ENCODE measurements around the gene PARD3B.

PARD3B gene

DNA sequence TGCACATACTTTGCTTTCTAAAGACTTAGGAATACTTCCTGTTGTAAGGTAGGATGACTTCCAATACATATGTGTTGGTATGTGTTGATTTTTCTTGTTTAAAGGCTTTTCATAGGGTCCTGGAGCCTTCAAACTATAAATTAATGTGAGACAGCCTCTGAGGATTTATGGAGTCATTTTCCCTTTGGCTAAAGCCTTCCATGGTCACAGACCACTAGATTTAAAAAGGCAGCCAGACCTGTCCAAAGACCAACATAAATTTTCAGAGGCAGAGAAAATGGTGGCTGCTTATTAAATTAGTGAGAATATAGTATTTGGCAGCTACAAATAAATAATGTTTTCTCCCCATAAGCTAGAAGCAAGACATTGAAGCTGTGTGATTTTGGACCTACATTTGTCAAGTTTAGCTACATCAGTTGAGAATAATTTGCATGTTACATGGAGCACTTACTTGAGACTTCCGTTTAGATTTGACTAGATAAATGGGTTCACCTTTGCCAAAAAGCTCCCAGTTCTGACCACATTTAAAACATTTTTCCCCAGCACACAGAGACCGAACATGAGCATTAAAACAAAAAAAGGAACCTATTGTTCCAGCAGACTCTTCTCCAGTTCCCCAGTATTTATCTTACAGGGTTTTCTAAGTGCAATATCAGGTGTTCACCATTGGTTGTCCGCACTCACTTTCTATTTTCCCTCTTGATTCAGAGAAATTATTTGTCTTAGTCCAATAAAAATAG, 402.9 kb downstream of the PARD3B start:
- no peak for DNase-seq (ENCODE audit: low read depth in 2 of 2)

DNA sequence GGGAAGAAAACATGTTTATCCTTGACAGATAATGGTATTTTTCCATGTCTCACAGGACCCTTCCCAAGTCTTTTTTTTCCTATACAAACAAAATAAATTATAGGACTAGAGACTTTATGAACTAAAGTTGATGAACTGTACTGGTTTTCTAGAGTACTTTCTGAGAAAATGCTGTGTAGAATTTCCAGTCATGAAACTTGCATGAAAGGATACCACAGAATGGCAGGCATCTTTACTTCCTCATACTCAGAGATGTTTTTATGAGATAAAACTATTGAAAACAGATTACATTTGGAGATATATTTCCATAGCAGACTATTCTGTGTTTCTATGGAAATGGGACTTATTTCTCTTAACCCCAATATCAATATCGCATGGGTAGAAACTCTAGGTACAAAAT, 403.5 kb downstream of the PARD3B start:
- no peak for DNase-seq (ENCODE audit: low read depth in 2 of 2)

DNA sequence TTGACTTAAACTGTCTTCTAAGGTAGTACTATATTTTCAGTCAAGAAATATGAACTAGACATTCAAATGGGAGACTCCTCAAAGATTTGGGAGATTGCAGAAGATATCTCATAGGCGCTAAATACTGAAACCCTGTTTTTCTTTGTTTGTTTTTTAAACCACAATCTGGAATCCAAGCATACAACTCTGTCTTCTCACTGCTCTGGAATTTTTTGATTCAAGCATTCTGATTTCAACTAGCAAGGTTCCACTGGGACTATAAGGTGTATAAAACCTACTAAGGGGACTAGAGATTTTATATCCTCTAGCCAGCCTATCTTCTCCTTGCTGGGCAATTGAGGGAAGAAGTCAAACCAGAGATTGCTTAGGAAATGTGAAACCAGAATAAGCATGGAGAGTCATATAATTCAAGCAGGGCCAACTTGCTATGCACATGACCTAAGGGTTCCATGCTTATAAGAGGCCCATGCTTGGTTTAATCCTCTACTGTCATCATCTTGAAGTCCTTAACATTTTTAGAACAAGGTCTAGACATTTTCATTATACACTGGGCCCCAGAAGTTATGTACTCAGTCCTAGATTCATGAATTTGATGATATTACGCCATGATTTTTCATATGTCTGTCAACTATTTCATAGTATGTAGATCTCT, 405.5 kb downstream of the PARD3B start:
- no peak for DNase-seq (ENCODE audit: low read depth in 2 of 2)

DNA sequence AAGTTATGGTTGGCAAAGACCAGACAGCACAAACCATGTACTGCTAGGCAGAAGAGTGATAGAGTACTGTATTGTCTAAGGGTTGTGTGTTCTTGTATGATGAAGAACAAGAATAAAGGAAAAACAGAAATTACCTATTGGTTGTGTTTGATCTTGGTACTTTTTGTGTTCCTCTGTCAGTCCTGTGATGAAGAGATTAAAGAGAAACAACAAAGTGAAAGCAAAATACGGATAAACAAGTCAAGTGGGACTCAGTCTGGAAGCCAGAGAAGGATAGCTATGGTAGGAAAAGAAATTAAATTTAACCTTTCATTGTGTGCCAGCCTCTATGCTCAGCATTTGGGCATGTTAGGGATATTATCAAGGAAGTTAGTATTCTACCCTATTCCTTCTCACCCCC, 413.1 kb downstream of the PARD3B start:
- no peak for DNase-seq (ENCODE audit: low read depth in 2 of 2)

DNA sequence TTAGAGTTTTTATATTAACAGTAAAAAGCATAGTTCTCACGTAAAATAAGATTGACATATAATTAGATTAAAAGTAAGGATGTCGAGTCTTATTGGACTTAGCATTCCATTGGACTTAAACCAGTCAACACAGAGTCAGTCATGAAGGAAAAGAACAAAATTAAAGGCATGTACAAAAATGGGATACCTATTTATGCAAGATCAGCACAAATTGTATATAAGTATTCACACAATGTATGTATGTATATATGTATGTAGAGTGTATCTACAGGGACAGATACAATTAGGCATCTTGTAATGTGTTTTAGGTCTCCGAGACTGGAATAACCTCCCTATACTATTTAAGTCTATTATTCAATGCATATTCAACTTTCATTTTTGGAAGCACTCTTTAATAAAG, 419.1 kb downstream of the PARD3B start:
- no peak for DNase-seq (ENCODE audit: low read depth in 2 of 2)

DNA sequence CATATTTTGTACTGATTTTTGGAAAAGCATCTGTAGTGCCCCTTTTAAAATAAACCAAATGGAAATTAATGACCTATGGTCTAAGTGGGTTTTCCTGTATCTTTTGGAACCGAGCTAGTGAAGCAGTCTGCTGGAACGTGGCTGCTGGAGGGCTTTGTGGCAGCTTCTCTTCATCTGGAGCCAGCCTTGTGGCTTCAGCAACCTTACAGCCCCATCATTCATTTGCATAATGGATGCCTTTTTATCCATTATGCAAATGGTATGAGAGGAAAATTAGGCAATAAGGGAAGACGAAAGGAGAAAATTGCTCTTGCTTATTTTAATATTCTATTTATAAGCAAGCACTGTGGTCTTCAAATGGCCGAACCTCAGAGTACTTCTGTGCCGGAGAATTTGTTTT, 421.0 kb downstream of the PARD3B start:
- no peak for DNase-seq (ENCODE audit: low read depth in 2 of 2)

DNA sequence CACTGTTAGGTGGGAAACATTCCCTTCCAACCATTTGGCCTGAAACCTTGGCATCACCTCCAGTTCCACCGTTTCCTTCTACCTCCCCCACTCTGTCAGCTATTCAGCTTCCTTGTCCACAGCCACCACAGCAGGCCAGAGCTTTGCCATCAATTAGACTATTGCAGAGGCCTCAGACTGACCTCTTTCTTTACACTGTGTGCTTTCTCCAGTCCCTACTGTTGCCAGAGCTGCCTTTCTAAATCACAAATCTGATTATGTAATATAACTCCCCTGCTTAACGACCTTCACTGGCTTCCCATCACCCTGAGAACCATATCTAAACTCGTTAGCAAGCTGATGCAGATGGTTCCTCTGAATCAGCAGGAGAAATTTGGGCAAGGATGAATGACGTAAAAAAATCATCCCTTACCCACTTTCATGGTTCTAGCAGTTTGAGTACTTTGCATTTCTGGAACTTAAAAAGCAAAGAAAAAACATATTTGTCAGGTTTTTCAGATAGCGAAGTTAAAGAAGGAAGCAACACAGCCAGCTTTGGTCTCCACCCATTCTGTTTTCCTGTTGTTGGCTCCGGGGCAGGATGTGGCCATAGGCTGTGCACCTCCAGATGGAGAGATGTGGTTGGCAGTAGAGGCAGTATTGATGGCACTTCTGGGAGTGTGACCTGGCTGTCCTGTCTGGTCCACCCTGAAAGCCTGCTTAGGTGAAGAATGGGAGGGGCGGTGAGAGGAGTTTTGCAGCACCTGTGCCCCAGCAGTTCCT, 422.1 kb downstream of the PARD3B start:
- DNase-seq (ENCODE audit: low read depth in 2 of 2), result peak in 1 of 2 donors; percentile 9

DNA sequence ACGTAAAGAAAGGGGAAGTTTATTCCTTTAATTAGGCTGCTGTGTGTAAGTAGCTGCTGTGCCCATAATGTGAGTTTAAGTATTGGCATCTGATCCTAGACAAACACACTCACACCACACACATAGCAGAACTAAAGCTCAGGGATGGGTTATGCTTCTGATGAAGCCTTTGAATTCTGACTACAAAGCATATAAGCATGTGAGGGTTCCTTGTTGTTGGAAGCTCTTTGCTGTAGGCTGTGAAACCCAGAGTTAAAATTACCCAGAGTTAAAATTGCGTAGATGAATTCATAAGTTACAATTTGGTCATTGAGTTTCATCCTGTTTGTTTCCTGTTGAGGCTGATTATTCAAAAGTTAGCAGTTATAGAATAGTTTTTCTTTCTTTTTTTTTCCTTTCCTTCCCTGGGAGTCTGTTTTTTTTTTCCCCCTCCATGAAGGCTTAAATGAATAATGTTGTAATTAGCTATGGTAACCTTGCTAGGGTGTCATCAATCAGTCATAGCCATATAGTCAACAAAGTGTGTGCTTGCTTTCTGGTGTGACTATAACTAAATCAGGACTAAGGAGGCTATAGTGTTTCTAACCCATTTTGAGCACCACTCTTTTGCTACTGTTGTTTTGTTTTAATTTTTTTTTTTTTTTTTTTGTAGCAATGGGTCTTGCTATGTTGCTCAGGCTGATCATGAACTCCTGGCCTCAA, 426.1 kb downstream of the PARD3B start:
- DNase-seq (ENCODE audit: low read depth in 2 of 2), result no peak

DNA sequence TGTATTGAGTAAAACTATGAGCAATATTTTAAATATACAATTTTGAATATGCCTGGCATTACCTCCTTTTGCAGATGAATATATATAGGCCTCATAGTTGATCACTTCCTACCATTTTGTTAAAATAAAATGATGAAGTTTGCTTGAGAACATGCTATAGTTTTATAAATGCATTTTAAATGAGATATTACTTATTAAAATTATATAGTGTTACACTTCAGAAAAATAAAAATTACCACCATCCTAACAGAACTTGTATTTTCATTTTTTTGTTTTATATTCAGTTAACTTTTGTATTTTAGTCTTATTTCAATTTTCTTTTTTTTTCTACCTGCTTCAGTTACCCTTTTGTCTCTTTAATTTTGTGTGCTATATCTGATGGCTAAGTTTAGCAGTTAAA, 426.9 kb downstream of the PARD3B start:
- DNase-seq (ENCODE audit: low read depth in 2 of 2), result no peak

DNA sequence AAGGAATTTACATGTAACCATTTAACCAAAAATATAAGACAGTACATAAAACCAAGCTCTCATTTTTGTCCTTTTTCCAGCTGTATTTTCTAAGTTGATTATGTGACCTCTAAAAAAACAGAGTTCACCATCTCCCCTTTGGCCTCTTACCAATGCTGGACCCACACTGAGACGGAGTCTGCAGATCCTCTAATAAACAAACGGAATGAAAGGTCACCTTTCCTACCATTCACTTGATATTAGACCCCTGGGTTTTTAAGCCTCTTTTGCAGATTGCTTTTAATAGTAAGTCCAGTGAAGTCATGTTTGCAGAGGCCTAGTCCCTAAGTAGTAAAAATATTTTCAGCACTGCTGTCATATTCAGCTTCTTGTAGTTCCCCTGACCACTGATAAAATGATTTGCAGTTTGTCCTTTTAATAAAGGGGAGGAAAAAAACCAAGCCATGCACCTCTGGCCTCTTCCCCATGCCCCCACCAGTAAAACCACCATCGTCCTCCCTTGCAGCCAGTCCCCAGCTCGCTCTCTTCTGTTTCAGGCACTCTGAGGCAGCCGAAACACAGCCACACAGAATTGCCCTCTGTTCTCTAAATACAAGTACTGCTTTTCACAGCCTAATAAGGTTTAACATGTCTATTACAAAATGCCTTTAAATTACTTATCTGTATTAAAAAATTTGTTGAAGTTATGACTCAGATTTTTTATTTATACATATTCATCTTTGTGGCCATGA, 427.5 kb downstream of the PARD3B start:
- DNase-seq (ENCODE audit: low read depth in 2 of 2), result no peak

DNA sequence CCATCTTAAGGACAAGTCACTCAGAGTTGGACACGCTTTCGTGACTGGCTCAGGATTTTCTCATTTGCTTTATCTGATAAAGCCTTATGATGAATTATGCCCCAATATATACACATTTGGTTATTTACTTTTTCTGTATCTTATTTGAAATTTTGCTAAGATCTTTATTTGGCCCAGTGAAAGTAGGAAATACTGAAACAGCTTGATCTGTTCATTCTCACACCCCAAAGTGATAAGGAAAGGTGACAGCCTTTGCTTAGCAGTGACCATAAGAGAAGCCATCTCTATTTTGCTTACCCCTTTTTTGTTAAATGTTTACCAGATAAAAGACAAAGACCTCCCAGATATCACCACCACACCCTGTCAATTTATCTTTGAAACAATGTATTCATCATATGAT, 428.3 kb downstream of the PARD3B start:
- no peak for DNase-seq (ENCODE audit: low read depth in 2 of 2)

DNA sequence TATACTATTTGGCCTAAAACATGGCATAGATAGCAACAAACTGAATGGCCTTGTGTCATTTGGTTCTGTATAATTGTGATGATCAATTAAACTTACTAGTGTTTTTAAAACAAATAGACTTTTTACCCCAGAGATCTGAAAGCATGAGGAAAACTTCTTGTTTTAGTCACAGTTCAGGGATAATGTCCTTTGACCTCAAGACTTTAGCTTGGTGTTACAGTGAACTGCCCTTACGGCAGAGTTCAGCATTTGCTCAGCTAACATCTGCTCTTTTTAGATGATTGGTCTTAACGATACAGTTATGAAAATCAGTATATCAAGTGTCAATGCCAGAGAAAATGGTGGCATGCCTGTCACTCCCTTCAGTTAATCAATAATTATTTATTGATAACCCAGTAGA, 429.2 kb downstream of the PARD3B start:
- no peak for DNase-seq (ENCODE audit: low read depth in 2 of 2)

DNA sequence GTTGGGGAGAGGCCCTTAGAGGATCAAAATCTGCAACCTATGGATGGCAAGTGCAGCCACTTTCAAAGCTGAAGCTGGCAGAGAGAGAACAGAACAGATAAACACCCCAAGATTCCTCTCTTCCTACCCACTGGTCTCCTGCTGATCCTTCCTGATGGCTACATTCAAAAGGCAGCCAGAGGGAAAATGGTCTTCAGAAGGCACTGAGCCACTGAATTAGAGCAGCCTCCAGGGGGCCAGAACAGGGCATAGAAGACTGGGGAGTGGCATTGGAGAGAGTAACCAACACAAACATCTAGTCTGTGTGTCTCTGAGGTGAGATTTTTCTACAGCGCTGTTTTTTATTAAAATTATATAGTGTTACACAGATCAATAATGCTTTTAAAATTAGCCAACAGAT, 432.6 kb downstream of the PARD3B start:
- no peak for DNase-seq (ENCODE audit: low read depth in 2 of 2)

DNA sequence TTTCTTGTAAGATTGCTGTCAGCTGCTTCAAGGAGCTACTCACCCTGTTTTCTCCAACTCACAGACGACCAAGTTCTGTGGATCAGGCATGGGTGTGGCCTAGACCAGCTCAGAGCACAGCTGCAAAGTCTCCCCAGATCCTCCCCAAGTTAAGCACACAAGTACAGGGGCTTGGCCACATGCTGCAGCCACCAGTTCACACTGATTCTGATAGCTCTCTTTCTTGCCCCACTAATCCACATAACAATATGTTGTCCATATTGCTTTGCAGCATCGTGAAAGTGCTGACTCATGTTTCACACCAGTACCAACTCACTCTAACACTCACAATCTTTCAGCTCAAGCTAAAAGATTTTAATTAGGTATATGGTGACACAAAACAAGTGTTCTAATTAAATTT, 437.0 kb downstream of the PARD3B start:
- no peak for DNase-seq (ENCODE audit: low read depth in 2 of 2)

DNA sequence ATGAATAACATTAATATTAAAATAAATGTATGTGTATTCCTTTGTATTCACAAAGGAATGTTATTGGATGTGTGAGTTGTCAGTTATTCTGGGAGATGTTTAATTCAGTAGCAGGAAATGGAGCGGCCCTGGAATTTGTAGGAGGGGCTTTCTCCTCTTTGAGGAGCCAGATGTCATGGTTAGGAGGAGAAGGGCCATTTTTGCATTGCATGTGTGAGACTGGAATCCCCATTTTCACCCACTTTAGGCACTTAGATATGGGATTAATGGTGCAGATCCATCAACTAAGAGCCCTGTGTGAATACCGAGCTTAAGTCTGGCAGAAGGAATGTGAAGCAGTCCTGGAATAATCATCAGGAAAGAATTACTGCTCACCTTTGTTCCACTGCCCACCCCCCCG, 439.2 kb downstream of the PARD3B start:
- no peak for DNase-seq (ENCODE audit: low read depth in 2 of 2)

DNA sequence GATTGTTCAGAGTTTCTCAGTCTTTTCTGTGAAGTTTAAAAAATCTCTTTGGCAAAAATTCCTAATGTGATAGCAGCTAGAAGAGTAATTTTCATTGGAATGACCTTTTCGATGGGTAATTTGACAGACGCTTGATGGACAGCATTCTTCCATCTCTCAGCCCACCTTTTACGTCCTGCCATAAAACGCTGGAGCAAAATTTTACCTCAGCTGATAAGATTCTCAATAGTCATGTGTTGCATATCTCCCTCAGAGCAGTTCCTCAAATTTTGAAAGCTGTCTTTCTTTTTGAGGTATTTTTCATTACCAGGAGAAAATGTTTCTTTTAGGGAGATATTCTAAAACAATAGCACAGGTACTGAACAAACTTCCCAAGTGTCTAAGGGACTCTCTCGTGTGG, 441.4 kb downstream of the PARD3B start:
- no peak for DNase-seq (ENCODE audit: low read depth in 2 of 2)

DNA sequence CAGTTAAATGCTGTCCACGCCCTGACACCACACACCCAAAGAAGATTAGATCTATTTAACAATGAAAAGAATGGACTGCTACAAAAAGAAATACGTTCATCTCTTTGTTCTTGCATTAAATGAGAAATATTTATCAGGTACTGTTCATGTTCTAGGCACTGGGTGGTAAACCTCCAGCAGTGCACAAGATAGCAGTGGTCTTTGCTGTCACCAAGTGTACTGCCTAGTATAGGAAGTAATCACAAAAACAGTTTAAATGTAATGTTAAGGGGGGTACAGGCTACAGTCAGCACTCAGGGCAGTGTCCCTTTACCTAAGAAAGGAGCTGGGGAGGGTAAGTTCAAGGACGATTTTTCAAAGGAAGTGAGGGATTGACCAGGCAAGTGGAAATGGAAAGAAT, 443.6 kb downstream of the PARD3B start:
- no peak for DNase-seq (ENCODE audit: low read depth in 2 of 2)

DNA sequence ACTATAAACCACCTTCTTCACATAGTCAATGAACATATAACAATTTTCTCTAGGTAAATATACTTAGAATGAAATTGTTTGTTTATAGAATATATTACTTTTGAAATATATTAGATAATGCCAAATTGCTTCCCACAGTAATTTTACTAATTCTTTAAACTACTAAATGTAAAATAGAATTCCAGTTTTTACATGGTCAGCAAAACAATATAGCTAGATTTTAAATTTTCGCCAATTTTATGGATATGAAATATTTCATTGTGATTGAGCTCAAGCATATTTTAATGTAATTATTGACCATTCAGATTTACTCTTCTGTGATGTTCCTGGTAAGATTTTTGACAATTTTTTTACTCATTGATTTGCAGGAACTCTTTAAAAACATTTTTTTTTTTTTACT, 444.6 kb downstream of the PARD3B start:
- DNase-seq (ENCODE audit: low read depth in 2 of 2), result no peak

DNA sequence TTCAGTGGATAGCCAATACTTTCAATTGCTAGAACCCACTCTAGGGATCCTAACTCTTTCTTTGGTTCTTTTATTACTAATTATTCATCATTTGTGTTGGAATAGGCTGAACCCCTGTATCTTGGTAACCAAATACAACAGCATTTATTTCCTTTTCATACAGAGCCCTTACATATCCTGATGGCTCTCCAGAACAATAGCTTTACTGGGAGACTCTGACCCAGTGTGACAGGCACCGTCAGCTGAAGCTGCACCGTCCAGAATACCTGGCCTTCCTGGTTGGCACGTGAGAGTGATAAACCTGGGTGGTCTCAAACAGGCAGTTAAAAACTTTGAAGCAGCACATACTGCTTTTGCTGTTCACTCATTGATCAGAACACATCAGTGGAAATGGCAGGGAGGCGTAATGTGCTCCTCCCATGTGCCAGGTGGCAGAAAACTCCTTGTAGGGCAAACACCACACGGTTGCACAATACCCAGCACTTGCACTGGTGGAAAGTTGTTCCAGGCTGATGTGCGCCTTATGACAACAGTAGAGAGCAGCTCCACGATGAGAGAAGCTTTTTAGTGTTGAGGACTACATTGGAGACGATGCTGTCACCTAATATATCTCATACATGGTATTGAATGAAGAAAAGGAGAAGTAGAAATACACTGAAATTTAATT, 456.2 kb downstream of the PARD3B start:
- DNase-seq (ENCODE audit: low read depth in 2 of 2), result no peak

DNA sequence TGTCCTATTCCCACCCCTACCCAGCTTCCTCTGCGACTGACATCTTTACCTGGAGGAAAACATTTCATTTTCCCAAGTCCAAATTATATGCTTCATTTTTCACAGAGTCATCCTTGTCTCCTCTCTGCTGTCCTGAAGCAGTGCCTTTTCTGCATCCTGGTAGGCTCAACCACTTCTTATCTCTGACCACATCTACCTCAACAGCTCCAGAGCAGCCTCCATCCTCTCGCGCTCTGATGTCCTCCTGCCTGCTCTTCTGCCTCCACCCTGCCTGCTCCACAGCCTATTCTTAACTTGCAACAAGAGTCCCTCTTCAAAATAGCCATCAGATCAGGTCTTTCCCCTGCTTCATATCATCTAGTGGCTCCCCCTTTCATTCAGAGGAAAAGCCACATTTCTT, 457.1 kb downstream of the PARD3B start:
- no peak for DNase-seq (ENCODE audit: low read depth in 2 of 2)

DNA sequence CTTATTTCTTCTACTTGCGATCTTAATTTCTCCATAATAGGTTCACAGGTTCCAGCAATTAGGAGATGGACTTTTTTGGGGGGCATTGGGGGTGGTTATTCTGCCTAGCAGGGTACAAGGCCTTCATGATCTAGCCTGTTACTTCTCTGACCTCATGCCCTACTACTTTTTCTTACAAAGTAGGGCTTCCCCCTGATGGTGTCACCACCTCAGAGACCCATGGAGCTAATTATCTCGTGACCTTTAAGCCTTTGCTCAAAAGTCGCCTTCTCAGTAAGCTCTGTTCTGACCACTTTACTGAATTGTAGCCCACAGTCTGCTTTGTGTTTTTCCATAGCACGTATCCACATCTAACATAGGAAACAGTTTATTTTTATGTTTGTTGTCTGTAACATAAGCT, 458.0 kb downstream of the PARD3B start:
- no peak for DNase-seq (ENCODE audit: low read depth in 2 of 2)
